ENCODE data around the gene KLF4. TPM values are rescaled to one million over a fixed set of nuclear protein-coding genes. Genes with fewer than 3 reads are reported as not detected.

Gene KLF4
- polyA plus RNA-seq, 1 of the 3 experiments (the other 2 are of a cell fraction) = 7.2 TPM

DNA sequence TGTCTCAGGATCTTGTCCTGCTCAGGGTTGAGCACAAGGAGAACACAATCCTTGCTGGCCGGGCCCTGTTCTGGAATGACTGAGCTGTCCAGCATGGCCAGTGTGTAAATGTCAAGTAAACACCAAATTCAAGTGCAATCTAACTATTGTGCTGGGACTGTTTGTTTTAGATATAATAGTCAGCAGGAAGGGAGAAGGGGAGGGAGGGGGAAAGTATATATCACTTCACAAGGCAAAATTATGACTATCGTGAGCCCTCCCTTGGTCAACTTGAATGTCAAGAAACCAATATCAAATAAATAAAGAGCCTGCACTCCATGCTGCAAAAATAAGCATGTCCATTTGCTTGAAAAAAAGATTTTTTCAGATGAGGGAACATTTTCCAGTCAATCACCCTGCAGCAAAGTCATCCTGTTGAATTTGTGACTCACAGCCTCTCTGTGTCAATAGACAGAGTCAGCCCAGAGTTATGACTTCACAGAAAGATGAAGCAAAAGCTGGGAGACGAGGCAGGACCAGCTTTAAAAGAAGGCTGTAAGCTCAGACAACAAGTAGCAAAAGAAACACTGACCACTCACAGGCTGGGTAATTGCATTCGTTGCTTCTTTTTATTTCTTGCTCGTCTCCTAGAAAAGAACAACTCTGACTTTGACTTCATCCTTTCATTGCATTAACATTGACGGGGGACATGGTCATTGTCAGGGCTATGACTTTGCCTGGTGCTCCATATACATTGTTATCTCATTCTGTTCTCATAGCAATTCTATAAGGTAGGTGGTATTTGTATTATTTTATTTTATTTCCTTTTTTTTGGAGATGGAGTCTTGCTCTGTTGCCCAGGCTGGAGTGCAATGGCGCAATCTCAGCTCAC, 15.3 kb upstream of the KLF4 start:
- H3K27ac ChIP-seq (ENCODE audit: low read depth in 2 of 2, low read length in 1 of 2) = peak overlapping the region in 1 of 2 experiments; percentile 64; a peak in 2 of 4 replicates
- TF ChIP-seq REST (IDR thresholded peaks at IDR 0.05; ENCODE audit: low read depth, low read length) (peak; percentile 87), ZBTB33 (IDR thresholded peaks at IDR 0.05; ENCODE audit: borderline replicate concordance, low read depth) (no peak), FOSL2 (IDR thresholded peaks at IDR 0.05; ENCODE audit: borderline replicate concordance, low read depth) (peak; percentile 56; the same call in 1 of the 2 replicates), JUND (IDR thresholded peaks at IDR 0.05) (peak; percentile 34; the same call in 1 of the 2 replicates), MXI1 (IDR thresholded peaks at IDR 0.05; ENCODE audit: low read depth, low read length) (no peak), EP300 (IDR thresholded peaks at IDR 0.05; ENCODE audit: borderline replicate concordance in 1 of 2, low read depth in 1 of 2, low read length in 1 of 2) (peak in 1 of 2 experiments; percentile 17; a peak in 1 of 4 replicates)
- TF ChIP-seq, protein P1, sequence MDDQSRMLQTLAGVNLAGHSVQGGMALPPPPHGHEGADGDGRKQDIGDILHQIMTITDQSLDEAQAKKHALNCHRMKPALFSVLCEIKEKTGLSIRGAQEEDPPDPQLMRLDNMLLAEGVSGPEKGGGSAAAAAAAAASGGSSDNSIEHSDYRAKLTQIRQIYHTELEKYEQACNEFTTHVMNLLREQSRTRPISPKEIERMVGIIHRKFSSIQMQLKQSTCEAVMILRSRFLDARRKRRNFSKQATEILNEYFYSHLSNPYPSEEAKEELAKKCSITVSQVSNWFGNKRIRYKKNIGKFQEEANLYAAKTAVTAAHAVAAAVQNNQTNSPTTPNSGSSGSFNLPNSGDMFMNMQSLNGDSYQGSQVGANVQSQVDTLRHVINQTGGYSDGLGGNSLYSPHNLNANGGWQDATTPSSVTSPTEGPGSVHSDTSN (IDR thresholded peaks at IDR 0.05) = peak; percentile 69
- H3K4me3 ChIP-seq (ENCODE audit: low read depth in 2 of 2, low read length in 1 of 2) = 0 out of 4 replicates have a peak overlapping the region, but pooled peaks of 1 of the 2 experiments have one; percentile 27
- peak overlapping the region; percentile 63 for H3K4me2 ChIP-seq
- H3K9ac ChIP-seq = no peak overlapping the region
- H3K9me3 ChIP-seq = no peaks in the 10 kb centered on the region
- H3K4me1 ChIP-seq (ENCODE audit: control insufficient read depth in 1 of 2, insufficient read depth in 2 of 2, low read depth in 1 of 2, low read length in 1 of 2) = peaks cover 0 to 10% of the 10 kb centered on the region in 2 experiments; a peak in 1 of 4 replicates
- peak overlapping the region; percentile 49; the same call in 1 of the 2 replicates for H2AFZ ChIP-seq (ENCODE audit: low read depth)
- no peaks in the 10 kb centered on the region for H3K36me3 ChIP-seq (replicated peaks in 1 of 2; ENCODE audit: control insufficient read depth in 1 of 2, insufficient read depth in 2 of 2, low read length in 1 of 2)
- no peaks in the 10 kb centered on the region for H4K20me1 ChIP-seq (ENCODE audit: insufficient read depth)
- H3K27me3 ChIP-seq (ENCODE audit: insufficient read depth) = peaks cover 16% of the 10 kb centered on the region; the same call in 1 of the 2 replicates
- ChIA-PET CTCF (no interaction called here), POLR2A (no interaction called here)
- no peaks in the 10 kb centered on the region for H3K9me2 ChIP-seq
- DNase-seq = no peak
- WGBS (ENCODE audit: low lambda C conversion rate) = 14% methylated on average over 7 of the region's 7 CpGs
- peaks cover 16% of the 10 kb centered on the region for H3F3A ChIP-seq (replicated peaks; ENCODE audit: insufficient read depth)
- no peaks in the 10 kb centered on the region for H3K79me2 ChIP-seq (ENCODE audit: insufficient read depth)
